HG02938 (cell line): Measurements from ENCODE around the gene BCAR1.
"Not testable (repeated sequence)": the region's sequence is repeated elsewhere in the genome, so short reads cannot be mapped to it uniquely, and the experiment has no call there.

Experiments used
- ATAC-seq: cut with Tn5 transposase; IDR thresholded peaks from one replicate; pipeline ENCODE4 v1.9.1; 2021; ENCODE audit warnings: mild to moderate bottlenecking, moderate library complexity; ENCODE audit not compliant: unreplicated experiment

Gene BCAR1

DNA sequence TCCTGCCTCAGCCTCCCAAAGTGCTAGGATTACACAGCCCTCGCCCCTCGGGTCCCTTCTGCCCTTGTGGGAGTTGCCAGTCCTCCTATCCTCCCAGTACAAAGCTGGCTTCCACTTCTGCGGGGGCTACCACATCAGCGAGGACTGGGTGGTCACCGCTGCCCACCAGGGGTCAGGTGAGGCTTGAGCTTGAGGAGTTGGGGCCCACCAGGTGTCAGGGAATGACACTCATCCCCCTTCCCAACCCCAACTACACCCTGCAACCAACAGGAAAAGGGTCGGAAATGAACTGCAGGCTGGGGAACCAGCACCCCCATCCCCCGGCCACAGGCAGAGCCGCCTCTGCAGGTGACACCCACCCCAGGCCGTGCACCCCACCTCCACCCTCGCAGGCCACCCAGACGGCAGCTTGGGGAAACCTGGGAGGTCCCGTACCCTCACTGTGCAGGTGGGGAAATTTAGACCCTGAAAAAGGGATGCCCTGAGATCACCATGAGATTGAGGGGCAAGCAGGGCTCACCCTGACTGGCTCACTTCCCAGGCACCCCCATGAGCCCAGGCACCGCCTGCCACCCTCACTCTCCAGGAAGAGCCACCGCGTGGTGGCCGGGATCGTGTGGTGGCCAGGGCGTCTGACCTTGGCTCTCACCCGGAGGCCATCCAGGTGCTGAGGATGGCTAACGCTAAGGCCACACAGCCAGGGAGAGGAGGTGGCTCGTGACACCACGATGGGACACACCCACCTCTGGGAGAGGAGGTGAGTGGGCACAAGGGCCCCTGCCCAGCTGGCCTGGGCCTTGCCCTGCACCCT is 24.7 kb downstream of the BCAR1 start:
- no peak for ATAC-seq

DNA sequence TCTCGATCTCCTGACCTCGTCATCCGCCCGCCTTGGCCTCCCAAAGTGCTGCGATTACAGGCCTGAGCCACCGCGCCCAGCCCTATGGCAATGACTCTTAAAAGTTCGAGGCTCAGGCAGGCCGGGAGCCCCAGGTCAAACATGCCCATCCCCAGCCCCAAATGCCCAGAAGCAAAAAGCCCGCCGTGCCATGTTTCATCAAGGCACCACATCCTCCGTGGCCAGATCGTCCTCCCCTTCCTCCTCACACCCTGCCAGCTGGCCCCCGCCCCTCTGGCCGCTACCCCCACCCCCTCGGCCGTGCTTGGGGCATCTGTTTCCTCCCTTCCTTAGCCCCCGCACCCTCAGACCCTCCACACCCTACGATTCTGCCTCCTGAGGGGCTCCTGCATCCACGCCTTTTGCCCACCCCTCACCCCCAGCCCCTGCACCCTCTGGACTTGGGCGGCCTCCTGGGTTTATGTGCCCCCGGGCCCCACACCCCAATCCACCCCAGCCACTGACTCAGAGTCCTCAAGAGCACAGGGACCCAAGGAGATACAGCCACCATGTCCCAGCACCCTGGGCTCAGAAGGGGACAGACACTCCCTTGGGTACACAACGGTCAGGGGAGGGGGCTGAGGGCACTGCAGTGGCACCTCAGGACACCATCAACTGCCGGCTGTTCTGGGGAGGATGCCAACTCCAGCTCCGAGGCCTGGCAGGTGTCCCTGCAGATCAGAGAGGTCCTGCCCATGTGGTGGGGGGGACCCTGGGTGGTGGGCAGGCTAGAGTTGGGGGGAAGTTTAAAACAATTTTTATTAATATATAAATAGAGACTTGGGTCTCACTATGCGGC is 25.5 kb downstream of the BCAR1 start:
- ATAC-seq: no peak

DNA sequence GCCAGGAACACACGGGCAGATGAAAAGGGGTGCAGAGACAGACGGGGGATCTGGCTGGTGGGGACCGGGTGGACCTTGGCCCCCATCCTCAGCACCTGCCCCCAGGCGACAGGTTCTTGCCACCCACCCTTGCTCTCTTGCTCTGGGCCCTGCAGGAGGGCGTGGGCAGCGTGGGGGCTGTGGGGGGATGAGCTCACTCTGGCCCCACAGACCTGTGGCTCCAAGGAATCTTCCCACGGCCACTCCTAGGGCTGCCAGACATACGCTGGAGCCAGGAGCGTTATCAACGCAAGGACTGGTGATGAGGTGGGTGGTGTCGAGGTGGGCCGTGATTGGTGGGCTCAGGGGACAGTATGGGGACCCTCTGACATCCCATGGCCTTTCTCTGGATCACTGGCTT is 26.3 kb downstream of the BCAR1 start:
- ATAC-seq: no peak

DNA sequence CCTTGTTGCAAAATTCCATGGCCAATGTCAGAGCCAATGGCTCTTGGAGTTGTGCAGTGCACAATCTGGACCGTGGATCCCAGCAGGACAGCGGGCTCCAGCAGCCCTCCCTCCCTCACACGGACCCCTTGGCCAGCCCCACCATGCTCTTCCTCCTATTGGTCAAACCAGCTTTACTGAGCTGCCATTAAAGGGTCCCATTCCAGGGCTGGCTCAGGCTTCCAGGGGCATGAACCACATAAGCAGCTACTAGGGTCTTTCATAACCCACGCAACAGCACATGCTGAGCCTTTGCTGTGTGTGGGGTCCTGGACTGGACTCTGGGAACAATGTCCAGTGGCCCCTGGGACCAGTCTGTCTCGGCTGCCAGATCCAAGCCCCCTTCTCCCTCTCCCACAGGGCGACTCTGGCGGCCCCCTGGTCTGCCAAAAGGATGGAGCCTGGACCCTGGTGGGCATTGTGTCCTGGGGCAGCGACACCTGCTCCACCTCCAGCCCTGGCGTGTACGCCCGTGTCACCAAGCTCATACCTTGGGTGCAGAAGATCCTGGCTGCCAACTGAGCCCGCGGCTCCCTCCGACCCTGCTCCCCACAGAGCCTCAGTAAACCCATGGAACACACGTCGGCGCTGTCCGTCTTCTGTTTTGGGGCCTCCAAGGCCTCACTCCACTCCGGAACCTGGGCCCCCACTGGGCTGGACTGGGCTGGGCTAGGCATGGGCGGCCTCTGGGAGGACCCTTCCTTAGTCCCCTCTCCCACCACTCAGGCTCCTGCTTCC is 26.9 kb downstream of the BCAR1 start:
- no peak for ATAC-seq

DNA sequence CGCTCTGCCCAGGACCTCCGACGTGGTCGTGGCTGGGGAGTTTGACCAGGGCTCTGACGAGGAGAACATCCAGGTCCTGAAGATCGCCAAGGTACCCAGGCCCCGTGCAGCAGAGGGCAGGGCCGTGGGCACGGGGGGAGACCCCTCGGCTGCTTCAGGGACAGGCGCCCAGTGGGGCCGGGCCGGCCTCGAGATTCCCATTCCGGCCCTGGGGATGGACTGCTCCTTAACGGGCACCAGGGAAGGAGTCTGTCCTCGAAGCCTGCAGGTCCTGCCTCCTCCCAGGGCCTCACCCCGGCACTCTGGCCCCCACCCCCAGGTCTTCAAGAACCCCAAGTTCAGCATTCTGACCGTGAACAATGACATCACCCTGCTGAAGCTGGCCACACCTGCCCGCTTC is 28.3 kb downstream of the BCAR1 start:
- not testable (repeated sequence) for ATAC-seq

DNA sequence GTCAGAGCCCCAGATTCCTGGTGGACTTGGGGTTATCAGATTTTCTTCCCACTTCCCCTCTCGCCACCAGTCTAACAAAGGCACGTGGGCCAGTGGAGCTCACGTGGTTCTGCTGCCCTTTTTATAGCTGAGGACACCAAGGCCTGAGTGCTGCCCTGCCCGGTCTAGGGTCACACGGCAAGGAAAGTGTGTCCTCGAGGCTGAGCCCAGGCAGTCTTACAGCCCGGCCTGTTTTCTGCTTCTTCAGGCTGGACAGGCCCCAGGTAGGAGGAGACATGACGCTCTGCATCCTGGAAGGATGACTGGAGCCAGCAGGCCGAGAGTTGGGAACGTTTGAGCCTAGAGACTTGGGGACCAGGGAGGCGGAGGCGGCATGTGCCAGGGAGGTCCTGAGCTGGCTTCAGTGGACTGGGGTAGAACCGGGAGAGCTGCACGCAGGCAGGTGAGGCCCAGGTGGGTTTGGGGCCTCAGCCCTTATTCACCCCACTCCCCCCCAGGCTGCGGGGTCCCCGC is 29.1 kb downstream of the BCAR1 start:
- no peak for ATAC-seq

DNA sequence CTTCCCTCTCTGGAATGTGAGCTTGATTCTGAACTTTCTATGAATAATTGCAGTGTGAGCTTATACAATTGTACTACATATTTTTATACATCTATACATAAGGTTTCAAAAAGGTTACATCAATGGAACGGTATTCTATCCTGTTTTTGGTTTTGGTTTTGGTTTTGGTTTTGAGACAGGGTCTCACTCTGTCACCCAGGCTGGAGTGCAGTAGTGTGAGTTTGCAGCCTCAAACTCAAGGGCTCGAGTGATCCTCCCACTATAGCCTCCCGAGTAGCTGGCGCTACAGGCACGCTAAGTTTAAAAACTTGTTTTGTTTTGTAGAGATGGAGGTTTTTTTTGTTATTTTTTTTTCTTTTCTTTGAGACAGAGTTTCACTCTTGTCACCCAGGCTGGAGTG is 31.6 kb downstream of the BCAR1 start:
- ATAC-seq: no peak

DNA sequence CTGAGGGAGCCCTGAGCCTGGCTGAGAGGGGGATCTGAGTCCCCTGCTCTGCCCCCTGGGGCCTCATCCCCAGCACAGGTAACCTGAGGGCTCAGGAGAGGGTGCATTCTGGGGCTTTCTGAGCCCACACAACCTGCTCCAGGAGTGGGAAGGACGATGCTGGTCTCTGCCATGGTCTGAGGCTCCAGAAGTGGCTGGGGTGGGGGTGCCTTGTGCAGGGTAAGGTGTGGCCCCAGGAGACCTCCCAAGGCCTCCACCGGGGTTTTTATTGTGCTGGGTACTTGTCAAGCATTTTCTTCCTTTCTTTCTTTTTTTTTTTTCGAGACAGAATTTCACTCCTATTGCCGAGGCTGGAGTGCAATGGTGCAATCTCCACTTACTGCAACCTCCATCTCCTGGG is 32.3 kb downstream of the BCAR1 start:
- no peak for ATAC-seq

DNA sequence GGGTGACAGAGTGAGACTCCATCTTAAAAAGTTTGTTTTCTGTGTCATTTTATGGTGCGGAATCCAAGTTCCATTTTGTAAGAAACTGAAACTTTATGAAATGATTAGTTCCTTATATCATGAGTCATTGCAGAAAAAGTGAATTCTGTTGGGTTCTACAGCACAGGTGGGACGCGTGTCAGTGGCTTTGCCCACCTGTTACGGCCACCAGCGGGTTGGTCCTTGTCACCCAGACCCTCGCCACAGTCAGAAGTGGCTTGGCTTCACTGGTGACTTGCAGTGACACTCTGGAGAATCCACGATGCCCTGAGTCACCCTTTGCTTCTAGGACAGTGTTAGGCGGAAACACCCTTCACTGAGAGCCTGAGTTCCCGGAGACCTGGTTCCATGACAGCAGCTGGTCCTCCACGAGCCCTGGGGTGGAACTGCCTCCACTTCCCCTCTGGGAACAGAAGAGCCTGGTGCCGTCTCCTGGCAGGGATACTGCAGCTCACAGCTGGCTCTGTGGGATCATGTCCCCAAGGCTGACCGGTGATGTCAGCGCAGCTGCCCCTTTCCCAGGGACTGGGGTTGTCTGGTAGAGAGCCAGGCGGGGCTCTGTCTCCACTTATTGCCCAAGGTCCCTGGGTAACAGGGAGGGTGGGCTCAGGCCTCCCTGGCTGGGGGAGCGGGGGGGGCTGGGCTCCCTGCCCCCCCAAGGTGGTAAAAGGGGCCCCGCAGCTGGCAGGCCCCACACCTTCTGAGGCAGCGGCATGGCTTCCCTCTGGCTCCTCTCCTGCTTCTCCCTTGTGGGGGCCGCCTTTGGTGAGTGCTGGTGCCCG is 33.0 kb downstream of the BCAR1 start, which contains the start of gene CTRB1:
CTRB1 (plus strand) TSS at position 733 of the 821 bp plus-strand sequence; CDS start at position 753, 20 bp downstream.
- peak; percentile 83 for ATAC-seq

DNA sequence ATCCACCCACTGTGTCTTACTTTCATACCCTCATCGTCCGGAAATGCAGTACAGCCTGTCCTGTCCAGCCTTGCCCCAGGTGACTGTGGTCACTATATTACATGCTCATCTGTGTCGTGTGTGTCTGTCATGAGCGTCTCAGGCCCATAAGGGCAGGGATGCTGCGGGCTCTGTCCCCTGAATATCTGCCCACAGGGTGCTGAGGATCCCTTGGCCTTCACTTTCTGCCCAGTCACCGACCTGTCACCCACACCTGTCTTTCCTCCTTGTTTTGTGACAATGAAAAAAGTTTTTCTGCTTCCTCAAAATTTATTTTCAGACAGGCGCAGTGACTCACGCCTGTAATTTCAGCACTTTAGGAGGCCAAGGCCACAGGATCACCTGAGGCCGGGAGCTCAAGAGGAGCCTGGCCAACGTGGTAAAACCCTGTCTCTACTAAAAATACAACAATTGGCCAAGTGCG is 34.0 kb downstream of the BCAR1 start:
- no peak for ATAC-seq

DNA sequence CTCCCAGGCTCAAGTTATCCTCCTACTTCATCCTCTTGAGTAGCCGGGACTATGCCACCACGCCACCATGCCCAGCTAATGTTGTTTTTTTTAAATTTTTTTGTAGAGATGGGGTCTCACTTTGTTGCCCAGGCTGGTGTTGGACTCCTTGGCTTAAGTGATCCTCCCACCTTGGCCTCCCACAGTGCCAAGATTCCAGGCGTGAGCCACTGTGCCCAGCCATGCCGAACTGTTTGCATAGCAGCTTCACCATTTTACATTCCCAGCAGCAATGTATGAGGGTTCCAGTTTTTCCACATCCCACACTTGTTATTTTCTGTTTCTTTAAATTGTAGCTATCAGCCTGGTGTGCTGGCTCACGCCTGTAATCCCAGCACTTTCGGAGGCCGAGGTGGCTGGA is 34.8 kb downstream of the BCAR1 start:
- ATAC-seq: no peak

DNA sequence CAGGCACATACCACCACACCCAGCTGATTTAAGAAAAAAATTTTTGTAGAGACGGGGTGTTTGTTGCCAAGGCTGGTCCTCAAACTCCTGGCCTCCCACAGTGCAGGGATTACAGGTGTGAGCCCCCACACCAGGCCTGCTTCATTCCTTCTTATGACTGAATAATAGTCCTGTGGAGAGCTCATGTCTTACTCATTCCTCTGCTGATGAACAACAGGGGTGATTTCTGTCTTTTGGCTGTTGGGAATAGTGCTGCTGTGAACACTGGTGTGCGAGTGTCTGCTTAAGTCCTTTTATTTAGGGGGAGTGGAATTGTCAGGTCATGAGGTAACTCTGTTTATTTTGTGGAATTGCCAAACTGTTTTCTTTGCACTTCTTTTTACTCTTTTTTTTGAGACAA is 35.3 kb downstream of the BCAR1 start:
- ATAC-seq: no peak

DNA sequence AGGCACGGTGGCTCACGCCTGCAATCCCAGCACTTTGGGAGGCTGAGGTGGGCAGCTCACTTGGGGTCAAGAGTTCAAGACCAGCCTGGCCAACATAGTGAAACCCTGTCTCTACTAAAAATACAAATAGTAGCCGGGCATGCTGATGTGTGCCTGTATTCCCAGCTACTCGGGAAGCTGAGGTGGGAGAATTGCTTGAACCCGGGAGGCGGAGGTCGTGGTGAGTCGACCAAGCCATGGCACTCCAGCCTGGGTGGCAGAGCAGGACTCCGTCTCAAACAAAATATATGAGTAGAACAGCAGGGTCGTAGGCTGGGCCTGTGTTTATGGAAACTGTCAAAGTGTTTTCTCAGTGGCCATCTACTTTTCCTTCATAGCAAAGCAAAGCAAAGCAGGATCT is 40.1 kb downstream of the BCAR1 start:
- ATAC-seq: not testable (repeated sequence)

DNA sequence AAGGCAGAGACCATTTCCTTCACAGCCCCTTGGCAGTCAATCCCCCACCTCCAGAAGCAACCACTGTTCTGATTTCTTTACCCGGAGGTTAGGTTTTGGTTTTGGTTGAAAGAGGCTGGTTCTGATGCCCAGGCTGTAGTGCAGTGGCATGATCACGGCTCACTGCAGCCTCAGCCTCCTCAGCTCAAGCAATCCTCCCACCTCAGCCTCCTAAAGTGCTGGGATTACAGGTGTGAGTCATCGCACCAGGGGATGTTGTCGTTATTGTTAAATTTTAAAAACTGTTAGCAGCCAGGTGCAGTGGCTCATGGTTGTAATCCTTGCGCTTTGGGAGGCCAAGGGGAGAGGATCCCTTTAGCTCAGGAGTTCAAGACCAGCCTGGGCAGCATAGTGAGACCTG is 41.5 kb downstream of the BCAR1 start:
- ATAC-seq: no peak

DNA sequence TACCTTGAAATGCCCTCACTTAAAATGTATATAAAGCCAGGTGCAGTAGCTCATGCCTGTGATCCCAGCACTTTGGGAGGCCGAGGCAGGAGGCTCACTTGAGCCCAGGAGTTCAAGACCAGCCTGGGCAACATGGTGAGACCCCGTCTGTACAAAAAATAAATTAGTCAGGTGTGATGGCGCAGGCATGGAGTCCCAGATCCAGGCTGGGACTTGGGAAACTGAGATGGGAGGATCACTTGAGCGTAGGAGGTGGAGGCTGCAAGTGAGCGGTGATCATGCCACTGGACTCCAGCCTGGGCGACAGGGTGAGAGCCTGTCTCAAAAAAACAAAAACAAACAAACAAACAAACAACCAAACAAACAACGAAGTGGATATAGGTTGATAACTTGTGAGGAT is 41.9 kb downstream of the BCAR1 start:
- not testable (repeated sequence) for ATAC-seq

DNA sequence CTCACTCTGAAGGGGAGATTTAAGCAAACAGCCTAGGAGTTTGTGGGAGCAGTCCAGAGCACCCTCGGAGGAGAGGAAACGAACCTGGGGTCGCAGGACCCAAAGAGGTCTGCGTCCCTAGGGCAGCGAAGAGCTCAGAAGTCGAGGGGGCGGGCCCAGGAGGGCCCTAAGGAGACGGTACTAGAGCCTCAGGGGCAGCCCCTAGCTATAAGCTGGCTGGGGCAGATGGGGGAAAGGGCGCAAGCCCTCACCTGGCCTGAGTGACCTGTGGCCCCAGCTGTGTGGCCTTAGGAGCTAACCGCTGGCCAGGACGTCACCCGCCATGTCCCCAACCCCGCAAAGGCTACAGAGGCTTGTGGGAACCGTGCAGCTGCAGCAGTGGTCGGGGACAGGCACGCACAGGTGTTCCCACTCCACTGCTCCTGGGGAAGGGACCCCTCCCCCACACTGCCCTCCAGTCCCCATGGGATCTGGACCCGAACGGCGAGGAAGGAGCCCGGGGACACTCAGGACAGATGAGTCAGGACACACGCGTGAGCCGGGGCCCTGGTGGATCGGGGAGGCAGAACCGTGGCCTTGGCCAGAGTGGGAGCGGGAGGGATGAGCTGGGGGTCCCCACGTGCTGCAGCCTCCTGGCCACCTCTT is 42.4 kb downstream of the BCAR1 start:
- ATAC-seq: no peak

DNA sequence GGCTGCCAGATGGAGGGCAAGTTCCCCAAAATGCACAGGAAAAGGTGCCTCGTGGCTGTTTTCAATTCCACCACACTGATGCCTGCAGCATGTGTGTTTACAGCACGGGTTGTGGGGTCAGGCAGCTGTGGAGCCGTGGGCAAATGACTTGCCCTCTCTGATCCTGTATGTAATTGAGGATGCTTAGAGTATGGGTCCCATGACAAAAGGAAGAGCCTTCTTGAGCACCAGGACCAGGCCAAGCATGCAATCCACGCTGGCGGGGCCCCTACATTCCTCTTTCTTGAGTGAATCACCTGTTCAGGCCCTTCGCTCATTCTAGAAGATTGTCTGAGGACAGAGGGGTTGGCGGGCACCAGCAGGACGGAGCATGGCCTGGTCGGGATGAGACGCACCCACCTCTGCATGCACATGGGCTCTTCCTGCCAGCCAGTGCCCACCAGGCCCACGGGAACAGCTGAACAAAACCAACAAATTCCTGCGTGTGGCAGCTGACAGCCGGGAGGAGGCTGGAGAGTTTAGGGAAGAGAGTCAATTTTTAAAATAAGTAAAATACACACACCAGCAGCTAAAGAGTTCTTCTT is 43.1 kb downstream of the BCAR1 start:
- no peak for ATAC-seq

DNA sequence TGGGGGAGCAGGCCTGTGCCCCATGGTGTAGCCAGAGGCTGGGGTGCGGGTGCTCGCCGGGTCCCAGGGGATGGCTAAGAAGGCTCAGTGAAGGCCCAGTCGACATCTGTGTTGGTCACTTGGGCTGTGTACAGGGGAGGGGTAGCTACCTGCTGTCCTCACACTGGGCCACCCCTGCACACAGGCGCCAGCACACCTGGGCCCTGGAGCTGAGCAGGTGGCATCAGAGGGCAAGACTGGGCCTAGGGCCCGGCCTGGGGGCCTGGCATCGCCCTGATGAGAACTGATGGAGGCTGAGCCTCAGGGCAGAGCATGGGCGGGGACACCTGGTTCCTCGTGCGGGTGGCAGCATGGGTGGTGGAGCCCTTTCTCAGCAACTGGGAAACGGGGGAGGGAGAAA is 43.6 kb downstream of the BCAR1 start:
- ATAC-seq: no peak

DNA sequence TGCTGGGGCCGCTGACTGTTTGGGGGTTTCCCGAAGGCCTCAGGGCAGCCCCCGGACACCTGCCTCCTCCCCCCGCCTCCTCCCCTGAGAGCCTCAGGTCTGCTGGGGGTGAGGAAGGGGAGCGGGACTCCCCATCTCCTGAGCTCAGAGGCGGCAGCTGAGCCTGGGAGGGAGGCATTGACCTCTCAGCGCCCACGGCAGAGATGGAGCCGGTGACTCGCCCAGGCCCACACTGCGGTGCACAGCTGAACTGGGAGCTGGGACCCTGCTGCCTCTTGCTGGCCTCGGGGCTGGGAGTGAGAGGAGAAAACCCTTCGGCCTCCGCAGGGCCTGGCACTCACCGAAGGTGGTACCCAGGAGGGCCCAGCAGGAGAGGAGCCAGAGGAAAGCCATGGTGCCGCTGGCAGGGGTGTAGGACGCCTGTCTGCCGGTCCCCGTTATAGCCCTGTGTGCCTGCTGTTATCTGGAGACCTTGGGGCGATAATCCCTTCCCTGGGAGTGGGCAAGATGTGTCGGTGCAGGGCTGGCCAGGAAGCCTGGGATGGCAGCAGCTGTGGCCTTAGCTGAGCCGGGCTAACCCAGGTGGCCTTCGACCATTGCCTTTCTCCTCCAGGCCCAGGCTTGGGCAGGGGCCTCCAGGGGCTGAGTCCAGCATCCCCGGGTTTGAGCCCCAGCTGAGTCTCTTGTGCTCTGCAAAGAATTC is 44.5 kb downstream of the BCAR1 start, which contains the start of gene CTRB2:
CTRB2 (minus strand) TSS at position 413 of the 703 bp plus-strand sequence; CDS start at position 393, 20 bp downstream.
- ATAC-seq: no peak
